H1 (cell line): ENCODE data around the gene PPP2R2D. TPM values are rescaled to one million over a fixed set of nuclear protein-coding genes. Genes with fewer than 3 reads are reported as not detected.
"Not testable (repeated sequence)": the region's sequence is repeated elsewhere in the genome, so short reads cannot be mapped to it uniquely, and the experiment has no call there.

Experiments used
- CTCF ChIA-PET: fragments of 300-600 bp; sonication (Branson Sonifier 250); formaldehyde crosslinking; loops from one replicate; lab custom pipeline; 2021; ENCODE audit not compliant: partially characterized antibody; lab: Charles Lee
- POLR2A ChIA-PET: fragments of 300-600 bp; sonication (Branson Sonifier 250); formaldehyde crosslinking; loops from one replicate; lab custom pipeline; 2021; ENCODE audit warnings: inconsistent platforms; ENCODE audit not compliant: partially characterized antibody; lab: Charles Lee
- DNase-seq, 2 experiments: peaks; one replicate each; pipeline versions ENCODE4 v3.0.0 to v3.0.0-alpha.2; 2010 to 2022; ENCODE audit warnings: low spot score in 2 of 2, low read depth in 1 of 2, mixed read lengths in 1 of 2
- FAIRE-seq: peaks from 2 replicates; lab custom pipeline; 2011; peaks lifted over from hg19 to GRCh38; lab: Jason Lieb, UNC
- H2AFZ ChIP-seq: 2 replicates; pipeline ENCODE4 v1.8.1; 2012; ENCODE audit warnings: low read length, inconsistent platforms
- H2AK5ac ChIP-seq: 2 replicates; pipeline ENCODE4 v1.6.1; 2013; ENCODE audit warnings: low read depth, low read length
- H2BK120ac ChIP-seq: replicated peaks from 2 replicates; pipeline ENCODE3; 2013; ENCODE audit warnings: low read depth, low read length, inconsistent platforms
- H2BK12ac ChIP-seq: 2 replicates; pipeline ENCODE4 v1.6.1; 2013; ENCODE audit warnings: low read depth, low read length
- H2BK15ac ChIP-seq: 2 replicates; pipeline ENCODE4 v1.6.1; 2013; ENCODE audit warnings: low read length
- H2BK20ac ChIP-seq: 2 replicates; pipeline ENCODE4 v1.6.1; 2013; ENCODE audit warnings: low read length
- H2BK5ac ChIP-seq: 2 replicates; pipeline ENCODE4 v1.6.1; 2013; ENCODE audit warnings: low read depth, low read length
- H3K14ac ChIP-seq: 2 replicates; pipeline ENCODE4 v1.6.1; 2013; ENCODE audit warnings: inconsistent platforms; ENCODE audit not compliant: insufficient read length
- H3K18ac ChIP-seq: 2 replicates; pipeline ENCODE4 v1.6.1; 2013; ENCODE audit warnings: low read length; ENCODE audit errors: extremely low read depth
- H3K23ac ChIP-seq: 2 replicates; pipeline ENCODE4 v1.6.1; 2013; ENCODE audit warnings: inconsistent platforms; ENCODE audit not compliant: insufficient read length
- H3K23me2 ChIP-seq: 2 replicates; pipeline ENCODE4 v1.6.1; 2013; ENCODE audit warnings: low read depth, low read length
- H3K27ac ChIP-seq: 2 replicates; pipeline ENCODE4 v1.6.1; 2011; ENCODE audit warnings: low read depth, low read length, inconsistent platforms
- H3K27me3 ChIP-seq, 4 experiments: replicated peaks in 1 of 4; 1 replicate in 1 of 4; 2 replicates in 3 of 4; pipeline versions ENCODE4 v1.6.1 to v1.8.1; 2011 to 2013; ENCODE audit warnings: low read length in 3 of 4, mild to moderate bottlenecking in 3 of 4, inconsistent platforms in 2 of 4, mixed read lengths in 2 of 4, moderate library complexity in 1 of 4; ENCODE audit not compliant: control insufficient read depth in 3 of 4, insufficient read depth in 3 of 4; ENCODE audit errors: extremely low read depth in 1 of 4
- H3K36me3 ChIP-seq, 4 experiments: 2 replicates each; pipeline versions ENCODE4 v1.6.1 to v1.8.1; 2011 to 2013; ENCODE audit warnings: mild to moderate bottlenecking in 4 of 4, low read length in 3 of 4, moderate library complexity in 2 of 4, control low read depth in 1 of 4, inconsistent platforms in 1 of 4; ENCODE audit not compliant: insufficient read depth in 4 of 4, control insufficient read depth in 2 of 4
- H3K4ac ChIP-seq: replicated peaks from 2 replicates; pipeline ENCODE3; 2013; ENCODE audit warnings: low read length, low read depth, mixed read lengths, inconsistent platforms; ENCODE audit not compliant: insufficient read length
- H3K4me1 ChIP-seq, 4 experiments: replicated peaks in 1 of 4; 1 replicate in 1 of 4; 2 replicates in 3 of 4; pipeline versions ENCODE4 v1.6.1 to v1.8.1; 2011 to 2013; ENCODE audit warnings: low read length in 3 of 4, inconsistent platforms in 2 of 4, mixed read lengths in 1 of 4; ENCODE audit not compliant: insufficient read depth in 4 of 4, control insufficient read depth in 3 of 4
- H3K4me2 ChIP-seq, 2 experiments: 2 replicates each; pipeline versions ENCODE4 v1.6.1 to v1.8.1; 2011 to 2013; ENCODE audit warnings: low read depth in 2 of 2, low read length in 2 of 2, control low read depth in 1 of 2, inconsistent platforms in 1 of 2, mild to moderate bottlenecking in 1 of 2; ENCODE audit not compliant: insufficient read depth in 1 of 2
- H3K4me3 ChIP-seq, 4 experiments: fragments of 200-600, 300-600 bp in 1 of 4; sonication (generic), shearing (Covaris generic), sonication (Bioruptor Twin) in 1 of 4; 2 replicates each; pipeline versions ENCODE4 v1.5.1 to v1.8.1; 2011 to 2016; ENCODE audit warnings: low read length in 4 of 4, low read depth in 3 of 4, control low read depth in 2 of 4, inconsistent platforms in 2 of 4, mild to moderate bottlenecking in 2 of 4, mixed read lengths in 1 of 4, moderate library complexity in 1 of 4; ENCODE audit not compliant: insufficient read depth in 2 of 4; ENCODE audit errors: extremely low read depth in 1 of 4
- H3K56ac ChIP-seq: replicated peaks from 2 replicates; pipeline ENCODE3; 2013; ENCODE audit warnings: low read depth, mild to moderate bottlenecking, mixed read lengths, low read length, inconsistent platforms; ENCODE audit not compliant: insufficient read length
- H3K79me1 ChIP-seq: 2 replicates; pipeline ENCODE4 v1.6.1; 2013; ENCODE audit warnings: low read depth, low read length, control low read depth
- H3K79me2 ChIP-seq, 2 experiments: 2 replicates each; pipeline versions ENCODE4 v1.6.1 to v1.8.1; 2012 to 2013; ENCODE audit warnings: low read length in 2 of 2, mild to moderate bottlenecking in 2 of 2, inconsistent platforms in 1 of 2; ENCODE audit not compliant: insufficient read depth in 2 of 2, control insufficient read depth in 1 of 2
- H3K9ac ChIP-seq, 4 experiments: replicated peaks in 1 of 4; 1 replicate in 1 of 4; 2 replicates in 3 of 4; pipeline versions ENCODE4 v1.6.1 to v1.8.1; 2011 to 2013; ENCODE audit warnings: low read depth in 3 of 4, low read length in 3 of 4, control low read depth in 2 of 4, mild to moderate bottlenecking in 2 of 4, moderate library complexity in 2 of 4, inconsistent platforms in 1 of 4; ENCODE audit errors: extremely low read depth in 1 of 4
- H3K9me3 ChIP-seq, 2 experiments: 2 replicates each; pipeline versions ENCODE4 v1.6.1 to v1.8.1; 2012 to 2013; ENCODE audit warnings: mild to moderate bottlenecking in 2 of 2, moderate library complexity in 2 of 2, control low read depth in 1 of 2, inconsistent platforms in 1 of 2, low read depth in 1 of 2, low read length in 1 of 2, mixed read lengths in 1 of 2; ENCODE audit not compliant: insufficient read depth in 2 of 2
- H4K20me1 ChIP-seq, 2 experiments: replicated peaks in 1 of 2; 2 replicates each; pipeline versions ENCODE3 to v1.8.1; 2011 to 2013; ENCODE audit warnings: inconsistent platforms in 2 of 2, low read length in 2 of 2, mild to moderate bottlenecking in 1 of 2; ENCODE audit not compliant: insufficient read depth in 2 of 2, control insufficient read depth in 1 of 2
- H4K5ac ChIP-seq: 2 replicates; pipeline ENCODE4 v1.6.1; 2013; ENCODE audit warnings: low read length, low read depth, mixed read lengths, inconsistent platforms; ENCODE audit not compliant: insufficient read length
- H4K8ac ChIP-seq: 2 replicates; pipeline ENCODE4 v1.8.0; 2013; ENCODE audit warnings: mild to moderate bottlenecking, moderate library complexity, low read length, inconsistent platforms; ENCODE audit not compliant: insufficient read depth; ENCODE audit errors: extremely low read depth
- H4K91ac ChIP-seq: replicated peaks from 2 replicates; pipeline ENCODE3; 2013; ENCODE audit warnings: low read length, mixed read lengths, inconsistent platforms; ENCODE audit not compliant: insufficient read length
- CREB1 ChIP-seq: IDR thresholded peaks from 2 replicates; pipeline ENCODE4 v1.6.1; 2012; ENCODE audit warnings: inconsistent platforms
- CTBP2 ChIP-seq: IDR thresholded peaks from 2 replicates; pipeline ENCODE4 v1.7.0; 2011; ENCODE audit warnings: borderline replicate concordance, mild to moderate bottlenecking, moderate library complexity, mixed read lengths, low read length; ENCODE audit not compliant: insufficient read depth, insufficient read length
- E2F6 ChIP-seq: IDR thresholded peaks from 2 replicates; pipeline ENCODE4 v1.6.1; 2012; ENCODE audit warnings: inconsistent platforms
- KDM4A ChIP-seq: IDR thresholded peaks from one replicate; pipeline ENCODE4 v1.7.1; 2012; ENCODE audit warnings: low read depth, mild to moderate bottlenecking, moderate library complexity, low read length, inconsistent platforms; ENCODE audit not compliant: severe bottlenecking
- NANOG ChIP-seq: IDR thresholded peaks from 2 replicates; pipeline ENCODE4 v1.6.1; 2011; ENCODE audit warnings: low read length, low read depth, mild to moderate bottlenecking, inconsistent platforms; ENCODE audit not compliant: insufficient read depth, poor library complexity, severe bottlenecking
- POLR2AphosphoS5 ChIP-seq: IDR thresholded peaks from 2 replicates; pipeline ENCODE4 v1.6.1; 2011; ENCODE audit warnings: low read depth, low read length
- POU5F1 ChIP-seq: IDR thresholded peaks from 2 replicates; pipeline ENCODE4 v1.6.1; 2011; ENCODE audit warnings: low read depth, mild to moderate bottlenecking, low read length, moderate library complexity
- SP1 ChIP-seq: IDR thresholded peaks from 2 replicates; pipeline ENCODE4 v1.6.1; 2011; ENCODE audit warnings: low read depth, low read length
- YY1 ChIP-seq: IDR thresholded peaks from 2 replicates; pipeline ENCODE4 v1.6.1; 2011; ENCODE audit warnings: low read depth, mild to moderate bottlenecking, low read length
- WGBS, 2 experiments: shearing (Covaris generic) in 1 of 2; methylation state at CpG; one replicate each; pipeline versions ENCODE4 v1.1.6 to v1.1.7; 2013 to 2015; ENCODE audit warnings: low lambda C conversion rate in 2 of 2, mixed read lengths in 2 of 2, inconsistent platforms in 1 of 2, low coverage in 1 of 2, missing lambda C conversion rate in 1 of 2; ENCODE audit not compliant: insufficient replicate concordance in 2 of 2, insufficient coverage in 1 of 2, insufficient read length in 1 of 2; ENCODE audit errors: extremely low coverage in 1 of 2, missing lambda C conversion rate in 1 of 2; 5-methylcytosine and 5-hydroxymethylcytosine counted together
- polyA plus RNA-seq, 7 experiments: library from polyadenylated mRNA; depleted of rRNA in 3 of 7; stranded (reverse) in 5 of 7; unstranded in 2 of 7; fragments of >200 nt in 5 of 7; fragments of 200-250 nt in 2 of 7; gene quantifications; 1 replicate in 5 of 7; 2 replicates in 1 of 7; 4 replicates in 1 of 7; pipeline versions ENCODE4 v1.2.1 to v1.2.3, GENCODE V29; 2011 to 2013; ENCODE audit warnings: missing spikeins in 2 of 7, mixed read lengths in 2 of 7
- total RNA-seq: library from RNA; stranded (reverse); fragmentation: NEBNext Ultra II Directional; extraction: Animal tissue kit (Norgen Biotek cat#: 25700); gene quantifications from 2 replicates; pipeline ENCODE4 v1.2.1, GENCODE V29; 2021

Gene PPP2R2D
- total and polyA plus RNA-seq, 2 of the 8 experiments (the other 6 are each of a cell fraction or from before 2014, with no cell fraction given): 25.4 to 32.8 TPM

GRCh38 chr10:131949041-131949862, 48.4 kb downstream of the PPP2R2D start (continued):
- TF ChIP-seq YY1 (no peak), POU5F1 (no peak), E2F6 (no peak), POLR2AphosphoS5 (no peak), CREB1 (no peak), NANOG (no peak), KDM4A (no peak), CTBP2 (no peak), SP1 (no peak)
- TF ChIP-seq, all 59 proteins: peak for 0

- H4K8ac ChIP-seq, H3K23ac ChIP-seq, H3K14ac ChIP-seq, H3K79me2 ChIP-seq, H3K9ac ChIP-seq, POLR2A ChIA-PET, H2AK5ac ChIP-seq, H4K91ac ChIP-seq, H3K4me3 ChIP-seq, H3K27me3 ChIP-seq, H4K5ac ChIP-seq, H3K4me1 ChIP-seq, FAIRE-seq, H3K18ac ChIP-seq, H2BK20ac ChIP-seq, H3K27ac ChIP-seq, H2BK15ac ChIP-seq, H3K9me3 ChIP-seq, H2AFZ ChIP-seq, DNase-seq, H2BK12ac ChIP-seq, H3K23me2 ChIP-seq, H3K56ac ChIP-seq, H2BK120ac ChIP-seq, H3K4ac ChIP-seq, H3K79me1 ChIP-seq, H3K4me2 ChIP-seq, H2BK5ac ChIP-seq: not testable (repeated sequence)
- peaks cover 27 to 53% (median 43%) of the 10 kb centered on the region in 4 experiments for H3K36me3 ChIP-seq
- peaks cover 3 to 10% of the 10 kb centered on the region in 2 experiments for H4K20me1 ChIP-seq
- CTCF ChIA-PET: interaction anchor here (0.9 to 1.5 kb wide), 2 partner anchors 73 to 192 kb away, joined by 3 to 4 read pairs; no protein-coding TSS in a partner anchor
- WGBS, 2 experiments: 92% methylated on average over 5 of the region's 7 CpGs; no CpG with 5 or more reads in 1 of the 2 experiments
These were observed 49.1 kb downstream of the PPP2R2D start for GRCh38 chr10:131949908-131950307.
